H9 (cell line): ENCODE measurements around the gene TEX10. TPM values are rescaled to one million over a fixed set of nuclear protein-coding genes. Genes with fewer than 3 reads are reported as not detected.

Experiments
- DNase-seq: peaks from one replicate; pipeline ENCODE4 v3.0.0-alpha.2; 2017
- H2AFZ ChIP-seq: one replicate; pipeline ENCODE4 v1.6.1; 2013; ENCODE audit warnings: mild to moderate bottlenecking, low read length, control low read depth, moderate library complexity
- H2AK5ac ChIP-seq: 2 replicates; pipeline ENCODE4 v1.6.1; 2013; ENCODE audit warnings: low read length, control low read depth, mixed read lengths; ENCODE audit not compliant: insufficient read length
- H2BK120ac ChIP-seq: one replicate; pipeline ENCODE4 v1.6.1; 2013; ENCODE audit warnings: low read depth, mild to moderate bottlenecking, low read length, control low read depth, inconsistent platforms; ENCODE audit not compliant: poor library complexity, severe bottlenecking
- H2BK12ac ChIP-seq: 2 replicates; pipeline ENCODE4 v1.6.1; 2013; ENCODE audit warnings: low read length, control low read depth, mixed read lengths, low read depth; ENCODE audit not compliant: insufficient read length
- H2BK15ac ChIP-seq: 2 replicates; pipeline ENCODE4 v1.6.1; 2013; ENCODE audit warnings: low read depth, low read length, control low read depth
- H2BK20ac ChIP-seq: one replicate; pipeline ENCODE4 v1.6.1; 2013; ENCODE audit warnings: low read depth, mild to moderate bottlenecking, low read length, control low read depth, inconsistent platforms; ENCODE audit not compliant: poor library complexity, severe bottlenecking
- H2BK5ac ChIP-seq: 2 replicates; pipeline ENCODE4 v1.6.1; 2013; ENCODE audit warnings: low read length, control low read depth, mixed read lengths; ENCODE audit not compliant: insufficient read length
- H3K14ac ChIP-seq: 2 replicates; pipeline ENCODE4 v1.6.1; 2013; ENCODE audit warnings: low read length, control low read depth; ENCODE audit not compliant: insufficient read depth
- H3K18ac ChIP-seq: 2 replicates; pipeline ENCODE4 v1.6.1; 2013; ENCODE audit warnings: low read depth, mild to moderate bottlenecking, mixed read lengths, low read length, control low read depth; ENCODE audit not compliant: insufficient read length
- H3K23ac ChIP-seq: 2 replicates; pipeline ENCODE4 v1.6.1; 2013; ENCODE audit warnings: low read length, control low read depth, mixed read lengths, low read depth; ENCODE audit not compliant: insufficient read length
- H3K23me2 ChIP-seq: 2 replicates; pipeline ENCODE4 v1.6.1; 2013; ENCODE audit warnings: low read depth, mild to moderate bottlenecking, mixed read lengths, low read length, control low read depth; ENCODE audit not compliant: insufficient read length, poor library complexity, severe bottlenecking
- H3K27ac ChIP-seq: 2 replicates; pipeline ENCODE4 v1.5.1; 2013; ENCODE audit warnings: low read length, control low read depth, mixed read lengths, low read depth; ENCODE audit not compliant: insufficient read length
- H3K27me3 ChIP-seq: 2 replicates; pipeline ENCODE4 v1.6.1; 2013; ENCODE audit warnings: low read length, control low read depth, inconsistent platforms; ENCODE audit not compliant: insufficient read depth
- H3K4ac ChIP-seq: 2 replicates; pipeline ENCODE4 v1.6.1; 2013; ENCODE audit warnings: low read depth, mild to moderate bottlenecking, control low read depth, inconsistent platforms, low read length, moderate library complexity
- H3K4me1 ChIP-seq: 2 replicates; pipeline ENCODE4 v1.6.1; 2013; ENCODE audit warnings: low read length, control low read depth, inconsistent platforms; ENCODE audit not compliant: insufficient read depth
- H3K4me2 ChIP-seq: 2 replicates; pipeline ENCODE4 v1.6.1; 2013; ENCODE audit warnings: low read length, control low read depth, mixed read lengths; ENCODE audit not compliant: insufficient read length, insufficient read depth
- H3K56ac ChIP-seq: 2 replicates; pipeline ENCODE4 v1.6.1; 2013; ENCODE audit warnings: low read depth, mild to moderate bottlenecking, mixed read lengths, low read length, control low read depth; ENCODE audit not compliant: insufficient read length
- H3K79me1 ChIP-seq: 2 replicates; pipeline ENCODE4 v1.6.1; 2013; ENCODE audit warnings: low read depth, mild to moderate bottlenecking, moderate library complexity, low read length, control low read depth, inconsistent platforms; ENCODE audit not compliant: insufficient read depth, poor library complexity, severe bottlenecking
- H3K79me2 ChIP-seq: 2 replicates; pipeline ENCODE4 v1.6.1; 2013; ENCODE audit warnings: low read length, control low read depth, inconsistent platforms; ENCODE audit not compliant: insufficient read depth
- H3K9ac ChIP-seq: 2 replicates; pipeline ENCODE4 v1.6.1; 2013; ENCODE audit warnings: low read length, control low read depth, mixed read lengths; ENCODE audit not compliant: insufficient read length; ENCODE audit errors: extremely low read depth
- H3K9me3 ChIP-seq: one replicate; pipeline ENCODE4 v1.6.1; 2013; ENCODE audit warnings: low read depth, low read length, inconsistent platforms; ENCODE audit not compliant: control insufficient read depth
- H3T11ph ChIP-seq: one replicate; pipeline ENCODE4 v1.6.1; 2013; ENCODE audit warnings: mild to moderate bottlenecking, low read length, control low read depth, inconsistent platforms
- H4K20me1 ChIP-seq: one replicate; pipeline ENCODE4 v1.6.1; 2013; ENCODE audit not compliant: control insufficient read depth, insufficient read length, insufficient read depth
- H4K5ac ChIP-seq: 2 replicates; pipeline ENCODE4 v1.6.1; 2013; ENCODE audit warnings: low read depth, mild to moderate bottlenecking, mixed read lengths, low read length, control low read depth; ENCODE audit not compliant: insufficient read length
- H4K8ac ChIP-seq: replicated peaks from 2 replicates; pipeline ENCODE4 v1.6.1; 2013; ENCODE audit warnings: low read length, control low read depth, mixed read lengths, low read depth; ENCODE audit not compliant: insufficient read length
- H4K91ac ChIP-seq: 2 replicates; pipeline ENCODE4 v1.6.1; 2013; ENCODE audit warnings: low read depth, mild to moderate bottlenecking, moderate library complexity, mixed read lengths, low read length, control low read depth; ENCODE audit not compliant: insufficient read length
- H3K27ac Mint-ChIP-seq, 3 experiments: 2 replicates in 2 of 3; 3 replicates in 1 of 3; pipeline ENCODE4 v1.8.0; 2020 to 2021; ENCODE audit warnings: mixed read lengths in 3 of 3, mild to moderate bottlenecking in 1 of 3, moderate library complexity in 1 of 3
- H3K27me3 Mint-ChIP-seq: 2 replicates; pipeline ENCODE4 v1.8.0; 2021; ENCODE audit warnings: low read depth, mild to moderate bottlenecking, moderate library complexity, mixed read lengths
- H3K36me3 Mint-ChIP-seq, 3 experiments: 2 replicates in 2 of 3; 3 replicates in 1 of 3; pipeline ENCODE4 v1.8.0; 2020 to 2021; ENCODE audit warnings: low read depth in 3 of 3, mixed read lengths in 3 of 3; ENCODE audit not compliant: insufficient read depth in 1 of 3
- H3K4me1 Mint-ChIP-seq, 2 experiments: 2 replicates each; pipeline ENCODE4 v1.8.0; 2020; ENCODE audit warnings: mixed read lengths in 2 of 2
- H3K4me3 Mint-ChIP-seq, 2 experiments: 2 replicates in 1 of 2; 3 replicates in 1 of 2; pipeline ENCODE4 v1.8.0; 2020 to 2021; ENCODE audit warnings: mild to moderate bottlenecking in 2 of 2, mixed read lengths in 2 of 2, moderate library complexity in 1 of 2
- H3K9me3 Mint-ChIP-seq, 2 experiments: 2 replicates in 1 of 2; 3 replicates in 1 of 2; pipeline ENCODE4 v1.8.0; 2020; ENCODE audit warnings: mild to moderate bottlenecking in 2 of 2, mixed read lengths in 2 of 2, moderate library complexity in 1 of 2
- WGBS: extraction: QIAGEN DNeasy Blood & Tissue Kit; methylation state at CpG from one replicate; pipeline ENCODE4 v1.1.7; 2013; ENCODE audit warnings: missing lambda C conversion rate, low lambda C conversion rate, mixed read lengths; ENCODE audit not compliant: insufficient read length; ENCODE audit errors: extremely low coverage; 5-methylcytosine and 5-hydroxymethylcytosine counted together
- total RNA-seq: library from RNA; stranded (reverse); gene quantifications from 2 replicates; pipeline ENCODE4 v1.2.1, GENCODE V29; 2021
- TF ChIP-seq, protein P1 (sequence below): fragments of 200-600 bp; sonication (generic); conservative IDR thresholded peaks from 3 replicates; pipeline ENCODE4 v1.8.0; 2021; ENCODE audit warnings: antibody characterized with exemption, mild to moderate bottlenecking

The TEX10 gene
- total RNA-seq, 1 experiment from 2014 or later, result 70.8 TPM

DNA sequence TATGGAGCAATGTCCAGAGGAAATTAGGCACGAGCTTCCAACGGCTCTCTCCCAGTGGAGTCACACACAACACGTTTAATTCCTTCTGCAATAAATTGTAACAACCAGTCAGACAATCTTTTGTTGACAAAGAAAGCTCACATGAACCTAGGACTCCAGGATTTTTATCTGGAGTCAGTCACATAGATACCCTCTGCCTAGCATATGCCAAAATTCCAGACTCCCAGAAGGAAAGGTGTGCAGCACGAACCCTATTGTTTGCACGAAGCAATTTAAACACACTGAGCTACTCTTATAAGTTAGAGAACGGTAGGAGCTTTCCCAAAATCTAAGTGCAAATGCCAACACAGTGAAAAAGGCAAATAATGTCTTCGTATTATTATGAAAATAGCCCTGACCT, 67.1 kb downstream of the TEX10 start:
- no peak overlapping the region for H2BK20ac ChIP-seq
- H4K91ac ChIP-seq, result no peak overlapping the region
- H3K9me3 ChIP-seq, result no peaks in the 10 kb centered on the region
- no peak overlapping the region for H3K4ac ChIP-seq
- no peaks in the 10 kb centered on the region for H4K20me1 ChIP-seq
- Mint-ChIP-seq H3K27ac (no peak overlapping the region), H3K4me3 (no peak overlapping the region), H3K9me3 (peaks cover 7 to 12% of the 10 kb centered on the region in 2 experiments; a peak in 2 of 5 replicates), H3K27me3 (no peaks in the 10 kb centered on the region), H3K36me3 (peaks cover 40 to 53% (median 46%) of the 10 kb centered on the region in 3 experiments), H3K4me1 (no peaks in the 10 kb centered on the region)
- no peak overlapping the region for H2BK12ac ChIP-seq
- H3K14ac ChIP-seq, result no peak overlapping the region
- no peak overlapping the region for H3K4me2 ChIP-seq
- H3K23ac ChIP-seq, result no peak overlapping the region
- no peaks in the 10 kb centered on the region for H3K79me1 ChIP-seq
- H3K27me3 ChIP-seq, result no peaks in the 10 kb centered on the region
- no peak overlapping the region for H2AFZ ChIP-seq
- H3K18ac ChIP-seq, result no peak overlapping the region
- H3K9ac ChIP-seq, result no peak overlapping the region
- H2BK120ac ChIP-seq, result no peak overlapping the region
- H3K23me2 ChIP-seq, result no peaks in the 10 kb centered on the region
- no CpG with 5 or more reads among the region's 7 CpGs for WGBS
- H4K8ac ChIP-seq, result no peak overlapping the region
- H3K4me1 ChIP-seq, result no peaks in the 10 kb centered on the region
- no peak overlapping the region for H3T11ph ChIP-seq
- H3K27ac ChIP-seq, result no peak overlapping the region
- H3K56ac ChIP-seq, result no peak overlapping the region
- no peaks in the 10 kb centered on the region for H3K79me2 ChIP-seq
- no peak overlapping the region for H2BK5ac ChIP-seq
- no peak for DNase-seq
- no peak overlapping the region for H2BK15ac ChIP-seq
- H4K5ac ChIP-seq, result no peak overlapping the region
- TF ChIP-seq, protein P1, sequence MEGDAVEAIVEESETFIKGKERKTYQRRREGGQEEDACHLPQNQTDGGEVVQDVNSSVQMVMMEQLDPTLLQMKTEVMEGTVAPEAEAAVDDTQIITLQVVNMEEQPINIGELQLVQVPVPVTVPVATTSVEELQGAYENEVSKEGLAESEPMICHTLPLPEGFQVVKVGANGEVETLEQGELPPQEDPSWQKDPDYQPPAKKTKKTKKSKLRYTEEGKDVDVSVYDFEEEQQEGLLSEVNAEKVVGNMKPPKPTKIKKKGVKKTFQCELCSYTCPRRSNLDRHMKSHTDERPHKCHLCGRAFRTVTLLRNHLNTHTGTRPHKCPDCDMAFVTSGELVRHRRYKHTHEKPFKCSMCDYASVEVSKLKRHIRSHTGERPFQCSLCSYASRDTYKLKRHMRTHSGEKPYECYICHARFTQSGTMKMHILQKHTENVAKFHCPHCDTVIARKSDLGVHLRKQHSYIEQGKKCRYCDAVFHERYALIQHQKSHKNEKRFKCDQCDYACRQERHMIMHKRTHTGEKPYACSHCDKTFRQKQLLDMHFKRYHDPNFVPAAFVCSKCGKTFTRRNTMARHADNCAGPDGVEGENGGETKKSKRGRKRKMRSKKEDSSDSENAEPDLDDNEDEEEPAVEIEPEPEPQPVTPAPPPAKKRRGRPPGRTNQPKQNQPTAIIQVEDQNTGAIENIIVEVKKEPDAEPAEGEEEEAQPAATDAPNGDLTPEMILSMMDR, result no peak
- H2AK5ac ChIP-seq, result no peak overlapping the region
